ENCODE results near the gene VDAC2.

Gene VDAC2

GRCh38 chr10:75254739-75255138 is 44.1 kb downstream of the VDAC2 start:
- no peak for DNase-seq

GRCh38 chr10:75260990-75261389 is 50.4 kb downstream of the VDAC2 start:
- no peak for DNase-seq

- DNase-seq = no peak
These were observed 51.5 kb downstream of the VDAC2 start for GRCh38 chr10:75261813-75262705.

GRCh38 chr10:75263806-75264205 is 53.2 kb downstream of the VDAC2 start:
- no peak for DNase-seq

GRCh38 chr10:75265856-75266255 is 55.3 kb downstream of the VDAC2 start:
- no peak for DNase-seq

- DNase-seq = no peak
These were observed 56.3 kb downstream of the VDAC2 start for GRCh38 chr10:75266945-75267344.

GRCh38 chr10:75269605-75270004 is 59.0 kb downstream of the VDAC2 start:
- DNase-seq = no peak

- DNase-seq = no peak
These were observed 61.5 kb downstream of the VDAC2 start for GRCh38 chr10:75272094-75272493.

- DNase-seq = no peak
These were observed 62.3 kb downstream of the VDAC2 start for GRCh38 chr10:75272896-75273295.

GRCh38 chr10:75276069-75276872 is 65.7 kb downstream of the VDAC2 start:
- no peak for DNase-seq

- DNase-seq = no peak
These were observed 69.6 kb downstream of the VDAC2 start for GRCh38 chr10:75280236-75280635.
